ENCODE measurements around the gene SYNJ1.
"Not testable (repeated sequence)": the region's sequence is repeated elsewhere in the genome, so short reads cannot be mapped to it uniquely, and the experiment has no call there.

Gene SYNJ1

GRCh38 chr21:32695482-32695881 lies 32.3 kb downstream of the SYNJ1 start:
- not testable (repeated sequence) for DNase-seq (ENCODE audit: low read depth)

GRCh38 chr21:32693581-32693980 lies 34.2 kb downstream of the SYNJ1 start:
- no peak for DNase-seq (ENCODE audit: low read depth)

- DNase-seq (ENCODE audit: low read depth): no peak
Observed at GRCh38 chr21:32690085-32690484, 37.7 kb downstream of the SYNJ1 start.

- no peak for DNase-seq (ENCODE audit: low read depth)
Observed at GRCh38 chr21:32687643-32688345, 40.0 kb downstream of the SYNJ1 start.

- no peak for DNase-seq (ENCODE audit: low read depth)
Observed at GRCh38 chr21:32682696-32683474, 44.9 kb downstream of the SYNJ1 start.

- no peak for DNase-seq (ENCODE audit: low read depth)
Observed at GRCh38 chr21:32674731-32675130, 53.1 kb downstream of the SYNJ1 start.

GRCh38 chr21:32674038-32674437 lies 53.8 kb downstream of the SYNJ1 start:
- DNase-seq (ENCODE audit: low read depth): no peak

GRCh38 chr21:32666258-32666657 lies 61.6 kb downstream of the SYNJ1 start:
- DNase-seq (ENCODE audit: low read depth): no peak

GRCh38 chr21:32664095-32664494 lies 63.7 kb downstream of the SYNJ1 start:
- DNase-seq (ENCODE audit: low read depth): not testable (repeated sequence)

GRCh38 chr21:32661981-32662380 lies 65.8 kb downstream of the SYNJ1 start:
- DNase-seq (ENCODE audit: low read depth): not testable (repeated sequence)

GRCh38 chr21:32661026-32661782 lies 66.6 kb downstream of the SYNJ1 start:
- not testable (repeated sequence) for DNase-seq (ENCODE audit: low read depth)

- DNase-seq (ENCODE audit: low read depth): no peak
Observed at GRCh38 chr21:32658524-32658923, 69.3 kb downstream of the SYNJ1 start.

GRCh38 chr21:32653326-32653901 lies 74.4 kb downstream of the SYNJ1 start:
- no peak for DNase-seq (ENCODE audit: low read depth)

GRCh38 chr21:32648165-32648564 lies 79.6 kb downstream of the SYNJ1 start:
- DNase-seq (ENCODE audit: low read depth): no peak

- DNase-seq (ENCODE audit: low read depth): no peak
Observed at GRCh38 chr21:32645261-32646182, 82.3 kb downstream of the SYNJ1 start.

GRCh38 chr21:32641710-32642698 lies 85.8 kb downstream of the SYNJ1 start:
- no peak for DNase-seq (ENCODE audit: low read depth)

GRCh38 chr21:32626621-32627196 lies 101.1 kb downstream of the SYNJ1 start:
- DNase-seq (ENCODE audit: low read depth): no peak

GRCh38 chr21:32618218-32618617 lies 109.6 kb downstream of the SYNJ1 start:
- DNase-seq (ENCODE audit: low read depth): not testable (repeated sequence)

- no peak for DNase-seq (ENCODE audit: low read depth)
Observed at GRCh38 chr21:32613436-32614043, 114.3 kb downstream of the SYNJ1 start.

Measured in stimulated activated CD8-positive, alpha-beta memory T cell treated with anti-CD3 and anti-CD28 coated beads, Interleukin-7, amount 100 ng/mL, for 24 hours (primary cell).